Body of pancreas (tissue), 4 donors: ENCODE data around the gene SSB. TPM values are rescaled to one million over a fixed set of nuclear protein-coding genes. Genes with fewer than 3 reads are reported as not detected.
"Not testable (repeated sequence)": the region's sequence is repeated elsewhere in the genome, so short reads cannot be mapped to it uniquely, and the experiment has no call there.

ENCODE experiments used
- ATAC-seq: fragments of 150-250 bp; one replicate; pipeline ENCODE4 v1.9.1; 2016
- DNase-seq, 4 donors: peaks; one replicate each; pipeline ENCODE4 v3.0.0-alpha.2; 2019
- H3K27ac ChIP-seq, 4 donors: fragments of 200-600 bp; sonication (generic); 1 replicate in 3 of 4; 2 replicates in 1 of 4; pipeline versions ENCODE4 v1.5.1 to v1.6.1; 2016 to 2019; ENCODE audit warnings: mild to moderate bottlenecking in 1 of 4, mixed read lengths in 1 of 4, moderate library complexity in 1 of 4
- H3K27me3 ChIP-seq, 2 donors: fragments of 200-600 bp; sonication (generic); one replicate each; pipeline ENCODE4 v1.6.0; 2016; ENCODE audit warnings: mild to moderate bottlenecking in 1 of 2
- H3K36me3 ChIP-seq, 2 donors: fragments of 200-600 bp; sonication (generic); replicated peaks in 1 of 2; 2 replicates each; pipeline ENCODE4 v1.5.1; 2016; ENCODE audit warnings: low read depth in 2 of 2; ENCODE audit not compliant: insufficient read depth in 1 of 2
- H3K4me1 ChIP-seq: fragments of 200-600 bp; sonication (generic); one replicate; pipeline ENCODE4 v1.6.0; 2016
- H3K4me3 ChIP-seq, 2 donors: fragments of 200-600 bp; sonication (generic); 1 replicate in 1 of 2; 2 replicates in 1 of 2; pipeline ENCODE4 v1.5.1; 2016 to 2019
- H3K9me3 ChIP-seq, 3 donors: fragments of 200-600 bp; sonication (generic); 1 replicate in 2 of 3; 2 replicates in 1 of 3; pipeline ENCODE4 v1.5.1; 2016
- POLR2A ChIP-seq, 3 donors: fragments of 450-650 bp; IDR thresholded peaks; one replicate each; pipeline ENCODE4 v1.6.1; 2016; ENCODE audit warnings: antibody characterized with exemption in 3 of 3, mild to moderate bottlenecking in 2 of 3
- WGBS, 2 donors: methylation state at CpG; one replicate each; pipeline ENCODE4 v1.1.5; 2017; 5-methylcytosine and 5-hydroxymethylcytosine counted together
- intact Hi-C: fragments of 100-400 bp; cut with DNase I; formaldehyde crosslinking; loops from one replicate; pipeline ENCODE4 v1.15.1; 2023
- total RNA-seq, 2 donors: library from RNA; depleted of rRNA; stranded (reverse); fragments of >200 nt; gene quantifications; one replicate each; pipeline ENCODE4 v1.1.0, GENCODE V29; 2016
- TF ChIP-seq, protein P1 (sequence below), 7 experiments: fragments of 450-650 bp in 4 of 7; fragments of 200-600 bp in 3 of 7; sonication (generic) in 3 of 7; IDR thresholded peaks; one replicate each; pipeline ENCODE4 v1.5.1; 2016 to 2019; ENCODE audit warnings: antibody characterized with exemption in 7 of 7

Gene SSB
- total RNA-seq, 2 donors from 2014 or later = 36.6 to 46.4 TPM

DNA sequence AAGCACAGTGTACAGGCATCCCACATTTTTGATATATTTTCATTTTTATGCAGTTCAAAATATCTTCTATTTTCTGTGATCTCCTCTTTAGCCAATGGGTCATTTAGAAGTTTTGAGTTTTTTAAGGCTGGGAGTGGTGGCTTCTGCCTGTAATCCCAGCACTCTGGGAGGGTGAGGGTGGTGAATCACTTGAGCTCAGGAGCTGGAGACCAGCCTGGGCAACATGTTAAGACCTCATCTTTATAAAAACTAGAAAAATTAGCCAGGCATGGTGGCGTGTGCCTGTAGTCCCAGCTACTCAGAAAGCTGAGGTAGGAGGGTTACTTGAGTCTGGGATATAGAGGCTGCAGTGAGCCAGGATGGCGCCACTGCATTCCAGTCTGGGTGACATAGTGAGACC lies 46.3 kb downstream of the SSB start:
- intact Hi-C loops = no loop called here
- peaks cover 13% of the 10 kb centered on the region for H3K4me1 ChIP-seq
- 88 to 100% methylated on average over 2 of the region's 2 CpGs for WGBS, 2 donors

DNA sequence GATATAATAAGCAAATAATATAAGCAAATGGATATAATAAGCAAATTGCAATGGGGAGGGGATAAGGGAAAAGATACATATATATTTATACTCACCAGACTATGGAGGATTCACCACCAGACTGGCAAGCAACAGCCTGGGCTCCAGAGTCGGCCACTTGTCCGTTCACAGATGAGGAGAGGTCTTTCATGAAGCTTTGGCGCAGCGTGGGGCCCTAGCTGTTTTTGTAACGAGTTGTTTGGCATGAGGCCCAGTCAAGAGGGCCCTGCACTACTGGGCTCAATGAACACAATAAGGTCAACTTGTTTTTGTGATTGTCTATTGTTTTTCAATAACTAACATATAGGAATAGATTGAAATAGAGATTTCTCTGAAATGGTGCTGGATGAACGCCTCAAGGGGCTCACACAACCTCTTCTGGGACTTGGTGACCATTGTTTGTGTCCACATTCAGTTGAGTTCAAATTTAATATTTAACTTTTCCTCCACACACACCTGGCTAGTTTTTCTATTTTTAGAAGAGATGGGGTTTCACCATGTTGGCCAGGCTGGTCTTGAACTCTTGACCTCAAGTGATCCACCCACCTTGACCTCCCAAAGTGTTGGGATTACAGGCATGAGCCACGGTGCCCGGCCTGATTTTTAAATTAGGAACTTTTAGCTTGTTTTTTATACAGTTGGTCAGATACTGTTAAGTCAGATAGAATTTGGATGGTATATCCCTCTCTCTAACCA lies 50.5 kb downstream of the SSB start:
- H3K27ac ChIP-seq, ATAC-seq, DNase-seq, H3K4me3 ChIP-seq, intact Hi-C loops, H3K36me3 ChIP-seq, H3K27me3 ChIP-seq, H3K9me3 ChIP-seq, H3K4me1 ChIP-seq: not testable (repeated sequence)
- 77 to 78% methylated on average over 8 of the region's 8 CpGs for WGBS, 2 donors

More for the DNA sequence above, 46.3 kb downstream of the SSB start:
- no peaks in the 10 kb centered on the region for H3K9me3 ChIP-seq
- no peak for DNase-seq
- no peak overlapping the region for H3K27ac ChIP-seq
- no peak overlapping the region for H3K4me3 ChIP-seq
- ATAC-seq = no peak
- no peaks in the 10 kb centered on the region for H3K27me3 ChIP-seq
- no peaks in the 10 kb centered on the region for H3K36me3 ChIP-seq
- no peak for TF ChIP-seq POLR2A (IDR thresholded peaks at IDR 0.05)

DNA sequence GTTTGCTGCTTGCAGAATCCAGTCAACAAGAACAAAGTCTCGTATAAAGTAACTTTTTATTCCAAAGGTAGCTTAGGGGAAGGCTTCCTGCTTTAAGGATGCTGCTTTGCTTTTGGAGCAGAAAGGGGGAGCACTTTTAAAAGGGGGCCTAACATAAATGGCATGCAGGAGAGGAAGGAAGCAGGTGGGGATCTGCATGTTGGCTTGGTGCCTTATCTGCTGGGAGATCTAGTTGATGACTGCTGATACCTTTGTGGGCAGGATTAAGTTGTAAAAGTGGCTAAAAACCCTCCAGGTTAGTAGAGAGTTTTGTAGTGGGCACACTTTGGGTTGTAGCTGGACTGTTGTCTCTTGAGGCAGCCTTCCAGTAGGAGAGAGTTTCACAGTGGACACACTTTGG lies 51.0 kb downstream of the SSB start:
- H3K4me1 ChIP-seq = peaks cover 5% of the 10 kb centered on the region
- no peak for DNase-seq
- H3K9me3 ChIP-seq = no peaks in the 10 kb centered on the region
- no peaks in the 10 kb centered on the region for H3K36me3 ChIP-seq
- intact Hi-C loops = no loop called here
- no peaks in the 10 kb centered on the region for H3K27me3 ChIP-seq
- no peak overlapping the region for H3K4me3 ChIP-seq
- no peak overlapping the region for H3K27ac ChIP-seq
- 85 to 94% methylated on average over 1 of the region's 1 CpG for WGBS, 2 donors
- TF ChIP-seq, protein P1, sequence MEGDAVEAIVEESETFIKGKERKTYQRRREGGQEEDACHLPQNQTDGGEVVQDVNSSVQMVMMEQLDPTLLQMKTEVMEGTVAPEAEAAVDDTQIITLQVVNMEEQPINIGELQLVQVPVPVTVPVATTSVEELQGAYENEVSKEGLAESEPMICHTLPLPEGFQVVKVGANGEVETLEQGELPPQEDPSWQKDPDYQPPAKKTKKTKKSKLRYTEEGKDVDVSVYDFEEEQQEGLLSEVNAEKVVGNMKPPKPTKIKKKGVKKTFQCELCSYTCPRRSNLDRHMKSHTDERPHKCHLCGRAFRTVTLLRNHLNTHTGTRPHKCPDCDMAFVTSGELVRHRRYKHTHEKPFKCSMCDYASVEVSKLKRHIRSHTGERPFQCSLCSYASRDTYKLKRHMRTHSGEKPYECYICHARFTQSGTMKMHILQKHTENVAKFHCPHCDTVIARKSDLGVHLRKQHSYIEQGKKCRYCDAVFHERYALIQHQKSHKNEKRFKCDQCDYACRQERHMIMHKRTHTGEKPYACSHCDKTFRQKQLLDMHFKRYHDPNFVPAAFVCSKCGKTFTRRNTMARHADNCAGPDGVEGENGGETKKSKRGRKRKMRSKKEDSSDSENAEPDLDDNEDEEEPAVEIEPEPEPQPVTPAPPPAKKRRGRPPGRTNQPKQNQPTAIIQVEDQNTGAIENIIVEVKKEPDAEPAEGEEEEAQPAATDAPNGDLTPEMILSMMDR (IDR thresholded peaks at IDR 0.05) = no peak
- TF ChIP-seq POLR2A (IDR thresholded peaks at IDR 0.05) = no peak
- no peak for ATAC-seq

DNA sequence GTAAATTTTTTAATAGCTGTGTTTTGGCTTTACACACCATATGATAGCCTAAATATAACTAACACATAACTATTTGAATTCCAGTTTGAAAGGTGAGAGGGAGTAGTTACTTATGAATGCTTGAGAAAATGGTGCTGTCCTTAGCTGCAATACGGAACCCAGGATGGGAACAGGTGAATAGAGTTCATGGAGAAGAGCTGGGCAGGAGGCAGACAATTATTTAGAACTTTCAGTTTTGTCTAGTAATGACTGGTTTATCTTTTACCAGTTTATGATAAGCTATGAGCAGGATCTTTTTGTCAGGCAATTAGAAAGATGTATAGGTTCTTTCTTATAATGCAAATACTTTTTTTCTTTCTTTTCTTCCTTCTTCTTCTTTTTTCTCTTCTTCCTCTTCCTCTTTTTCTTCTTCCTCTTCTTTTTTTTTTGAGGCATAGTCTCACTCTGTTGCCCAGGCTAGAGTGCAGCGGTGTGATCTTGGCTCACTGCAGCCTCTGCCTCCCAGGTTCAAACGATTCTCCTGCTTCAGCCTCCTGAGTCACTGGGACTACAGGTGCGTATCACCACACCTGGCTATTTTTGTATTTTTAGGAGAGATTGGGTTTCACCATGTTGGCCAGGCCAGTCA lies 54.5 kb downstream of the SSB start:
- H3K27ac ChIP-seq = no peak overlapping the region
- TF ChIP-seq POLR2A (IDR thresholded peaks at IDR 0.05) = no peak
- TF ChIP-seq, protein P1 (IDR thresholded peaks at IDR 0.05) = no peak
- no peak overlapping the region for H3K4me3 ChIP-seq
- whole genome bisulfite sequencing, 2 donors = 89 to 92% methylated on average over 4 of the region's 4 CpGs
- intact Hi-C loops = no loop called here
- no peaks in the 10 kb centered on the region for H3K27me3 ChIP-seq
- H3K9me3 ChIP-seq = no peaks in the 10 kb centered on the region
- no peaks in the 10 kb centered on the region for H3K36me3 ChIP-seq
- DNase-seq = no peak
- H3K4me1 ChIP-seq = no peaks in the 10 kb centered on the region
- no peak for ATAC-seq

DNA sequence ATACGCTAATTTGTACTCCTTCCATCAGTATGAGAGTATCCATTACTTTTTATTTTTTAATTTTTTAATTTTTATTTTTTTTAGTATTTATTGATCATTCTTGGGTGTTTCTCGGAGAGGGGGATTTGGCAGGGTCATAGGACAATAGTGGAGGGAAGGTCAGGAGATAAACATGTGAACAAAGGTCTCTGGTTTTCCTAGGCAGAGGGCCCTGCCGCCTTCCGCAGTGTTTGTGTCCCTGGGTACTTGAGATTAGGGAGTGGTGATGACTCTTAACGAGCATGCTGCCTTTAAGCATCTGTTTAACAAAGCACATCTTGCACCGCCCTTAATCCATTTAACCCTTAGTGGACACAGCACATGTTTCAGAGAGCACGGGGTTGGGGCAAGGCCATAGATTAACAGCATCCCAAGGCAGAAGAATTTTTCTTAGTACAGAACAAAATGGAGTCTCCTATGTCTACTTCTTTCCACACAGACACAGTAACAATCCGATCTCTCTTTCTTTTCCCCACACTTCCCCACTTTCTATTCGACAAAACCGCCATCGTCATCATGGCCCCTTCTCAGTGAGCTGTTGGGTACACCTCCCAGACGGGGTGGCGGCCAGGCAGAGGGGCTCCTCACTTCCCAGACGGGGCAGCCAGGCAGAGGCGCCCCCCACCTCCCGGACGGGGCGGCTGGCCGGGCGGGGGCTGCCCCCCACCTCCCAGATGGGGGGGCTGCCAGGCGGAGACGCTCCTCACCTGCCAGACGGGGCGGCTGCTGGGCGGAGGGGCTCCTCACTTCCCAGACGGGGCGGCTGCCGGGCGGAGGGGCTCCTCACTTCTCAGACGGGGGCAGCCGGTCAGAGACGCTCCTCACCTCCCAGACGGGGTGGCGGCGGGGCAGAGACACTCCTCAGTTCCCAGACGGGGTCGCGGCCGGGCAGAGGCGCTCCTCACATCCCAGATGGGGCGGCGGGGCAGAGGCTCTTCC lies 56.9 kb downstream of the SSB start:
- H3K4me1 ChIP-seq, H3K36me3 ChIP-seq, intact Hi-C loops, H3K9me3 ChIP-seq, H3K27ac ChIP-seq, H3K4me3 ChIP-seq, ATAC-seq, H3K27me3 ChIP-seq, DNase-seq: not testable (repeated sequence)
- WGBS, 2 donors = 89 to 94% methylated on average over 30 of the region's 42 CpGs

DNA sequence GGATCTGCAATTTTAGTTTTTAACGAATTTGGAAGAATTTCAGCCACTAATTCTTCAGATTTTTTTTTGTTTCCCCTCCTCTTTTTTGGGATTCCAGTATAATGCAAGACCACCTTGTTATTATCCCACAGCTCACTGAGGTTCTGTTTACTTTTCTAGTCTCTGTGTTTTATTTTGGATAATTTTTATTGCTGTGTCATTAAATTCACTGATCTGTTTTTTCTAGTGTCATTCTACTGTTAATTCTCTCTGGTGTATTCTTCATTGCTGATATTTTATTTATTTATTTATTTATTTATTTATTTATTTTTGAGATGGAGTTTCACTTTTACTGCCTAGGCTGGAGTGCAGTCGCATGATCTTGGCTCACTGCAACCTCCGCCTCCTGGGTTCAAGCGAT lies 60.8 kb downstream of the SSB start:
- no peak overlapping the region for H3K27ac ChIP-seq
- intact Hi-C loops = no loop called here
- H3K27me3 ChIP-seq = no peaks in the 10 kb centered on the region
- peaks cover 7% of the 10 kb centered on the region for H3K4me1 ChIP-seq
- ATAC-seq = no peak
- H3K9me3 ChIP-seq = no peaks in the 10 kb centered on the region
- WGBS, 2 donors = 91 to 98% methylated on average over 4 of the region's 4 CpGs
- no peaks in the 10 kb centered on the region for H3K36me3 ChIP-seq
- TF ChIP-seq, protein P1 (IDR thresholded peaks at IDR 0.05) = no peak
- TF ChIP-seq POLR2A (IDR thresholded peaks at IDR 0.05) = no peak
- H3K4me3 ChIP-seq = no peak overlapping the region
- DNase-seq = no peak
